Right lobe of liver (tissue), 6 donors: Measurements from ENCODE around the gene SYNJ2. TPM values are rescaled to one million over a fixed set of nuclear protein-coding genes. Genes with fewer than 3 reads are reported as not detected.
A peak's percentile ranks its signal among the peaks of the same experiment; 100 is the strongest.

Source experiments
- ATAC-seq, 4 donors: fragments of 200-7000 bp; cut with Tn5 transposase; one replicate each; pipeline ENCODE4 v1.9.1; 2020; ENCODE audit warnings: mild to moderate bottlenecking in 4 of 4, moderate library complexity in 4 of 4
- DNase-seq, 3 donors: peaks; one replicate each; pipeline ENCODE4 v3.0.0-alpha.2; 2020
- H3K27ac ChIP-seq, 3 donors: fragments of 200-600 bp; one replicate each; pipeline ENCODE4 v1.8.0; 2022
- H3K27me3 ChIP-seq, 2 donors: fragments of 200-600 bp; one replicate each; pipeline ENCODE4 v1.8.0; 2022
- H3K36me3 ChIP-seq, 4 donors: fragments of 200-600 bp; sonication (generic) in 1 of 4; one replicate each; pipeline versions ENCODE4 v1.5.1 to v1.8.0; 2017 to 2022; ENCODE audit warnings: control low read depth in 1 of 4
- H3K4me1 ChIP-seq, 4 donors: fragments of 200-600 bp; sonication (generic) in 1 of 4; one replicate each; pipeline versions ENCODE4 v1.5.1 to v1.8.0; 2017 to 2022; ENCODE audit warnings: control low read depth in 1 of 4
- H3K4me3 ChIP-seq, 3 donors: fragments of 200-600 bp; one replicate each; pipeline ENCODE4 v1.8.0; 2022
- H3K9me3 ChIP-seq, 4 donors: fragments of 200-600 bp; sonication (generic) in 1 of 4; one replicate each; pipeline versions ENCODE4 v1.5.1 to v1.8.0; 2017 to 2022; ENCODE audit warnings: control low read depth in 1 of 4
- CTCF ChIP-seq, 4 donors: fragments of 200-600 bp in 3 of 4; fragments of 450-650 bp in 1 of 4; IDR thresholded peaks; one replicate each; pipeline versions ENCODE4 v1.5.1 to v1.8.0; 2016 to 2022; ENCODE audit warnings: antibody characterized with exemption in 4 of 4, mild to moderate bottlenecking in 2 of 4
- POLR2A ChIP-seq: fragments of 450-650 bp; IDR thresholded peaks from one replicate; pipeline ENCODE4 v1.6.1; 2017; ENCODE audit warnings: antibody characterized with exemption, mild to moderate bottlenecking
- WGBS: methylation state at CpG from one replicate; pipeline ENCODE4 v1.1.6; 2018; ENCODE audit warnings: low coverage, low lambda C conversion rate; ENCODE audit not compliant: insufficient coverage; ENCODE audit errors: missing lambda C conversion rate; 5-methylcytosine and 5-hydroxymethylcytosine counted together
- intact Hi-C, 2 donors: fragments of 100-400 bp; cut with DNase I; formaldehyde crosslinking; loops; one replicate each; pipeline versions ENCODE4 v1.11.2 to v1.14.1; 2022
- total RNA-seq, 6 experiments: library from RNA; depleted of rRNA in 2 of 6; stranded (reverse); fragments of >200 nt in 2 of 6; fragmentation: NEBNext Ultra II Directional in 3 of 6; extraction: Animal tissue kit (Norgen Biotek cat#: 25700) in 3 of 6; gene quantifications; one replicate each; pipeline versions ENCODE4 v1.1.0 to v1.2.4, GENCODE V29; 2016 to 2023
- donor health status: DM: no; HTN: yes; CAD: no.
- donor health status: DM: no; HTN: no; CAD: no.
- donor health status: DM: no; HTN: no; CAD: no.
- donor health status: DM: no; HTN: yes; CAD: no.
- donor health status: DM: no; HTN: yes; CAD: no.

SYNJ2 gene
- total RNA-seq, 6 experiments from 2014 or later: 3.2 to 7.4 (median 4.2) TPM

- Histone ChIP-seq H3K27ac (peak overlapping the region in 2 of 3 donors; percentile 13 to 51), H3K36me3 (no peaks in the 10 kb centered on the region), H3K9me3 (no peaks in the 10 kb centered on the region), H3K4me3 (no peak overlapping the region), H3K27me3 (no peaks in the 10 kb centered on the region), H3K4me1 (peaks cover 0 to 18% (median 10%) of the 10 kb centered on the region in 4 donors)
- WGBS: 59% methylated on average over 3 of the region's 7 CpGs
- DNase-seq (peak in 1 of 3 donors; percentile 7), ATAC-seq (no peak)
- TF ChIP-seq CTCF (IDR thresholded peaks at IDR 0.05) (no peak), POLR2A (no peak)
- intact Hi-C loops: no loop called here
Observed at GRCh38 chr6:158011980-158012566, 30.4 kb downstream of the SYNJ2 start.

DNA sequence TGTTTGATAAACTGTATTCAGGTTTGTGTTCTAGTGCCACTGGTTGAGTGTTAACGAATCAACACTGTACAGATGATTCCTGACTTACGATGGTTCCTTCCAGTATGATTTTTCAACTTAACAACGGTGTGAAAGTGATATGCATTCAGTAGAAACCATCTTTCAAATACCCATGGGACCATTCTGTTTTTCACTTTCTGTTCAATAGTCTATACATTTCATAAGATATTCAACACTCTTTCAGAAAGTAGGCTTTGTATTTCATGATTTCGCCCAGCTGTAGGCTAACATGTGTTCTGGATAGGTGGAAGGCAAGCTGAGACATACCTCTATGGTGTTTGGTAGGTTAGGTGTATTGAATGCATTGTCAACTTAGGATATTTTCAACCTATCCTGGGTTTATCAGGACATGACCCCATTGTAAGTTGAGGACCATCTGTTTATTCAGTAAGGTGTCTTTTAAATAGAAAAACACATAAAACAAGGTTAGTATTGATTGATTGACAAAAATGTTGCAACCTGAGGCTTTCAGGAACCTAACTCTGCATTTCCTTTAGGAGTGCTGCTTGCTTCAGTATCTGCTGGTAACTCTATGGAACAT, 32.3 kb downstream of the SYNJ2 start:
- Histone ChIP-seq H3K36me3 (no peaks in the 10 kb centered on the region), H3K4me1 (peaks cover 0 to 15% (median 9%) of the 10 kb centered on the region in 4 donors), H3K9me3 (no peaks in the 10 kb centered on the region), H3K27ac (no peak overlapping the region), H3K27me3 (no peaks in the 10 kb centered on the region), H3K4me3 (no peak overlapping the region)
- intact Hi-C loops: no loop called here
- no peak for DNase-seq
- TF ChIP-seq CTCF (IDR thresholded peaks at IDR 0.05) (no peak), POLR2A (no peak)
- no peak for ATAC-seq
- 100% methylated on average over 3 of the region's 4 CpGs for WGBS

DNA sequence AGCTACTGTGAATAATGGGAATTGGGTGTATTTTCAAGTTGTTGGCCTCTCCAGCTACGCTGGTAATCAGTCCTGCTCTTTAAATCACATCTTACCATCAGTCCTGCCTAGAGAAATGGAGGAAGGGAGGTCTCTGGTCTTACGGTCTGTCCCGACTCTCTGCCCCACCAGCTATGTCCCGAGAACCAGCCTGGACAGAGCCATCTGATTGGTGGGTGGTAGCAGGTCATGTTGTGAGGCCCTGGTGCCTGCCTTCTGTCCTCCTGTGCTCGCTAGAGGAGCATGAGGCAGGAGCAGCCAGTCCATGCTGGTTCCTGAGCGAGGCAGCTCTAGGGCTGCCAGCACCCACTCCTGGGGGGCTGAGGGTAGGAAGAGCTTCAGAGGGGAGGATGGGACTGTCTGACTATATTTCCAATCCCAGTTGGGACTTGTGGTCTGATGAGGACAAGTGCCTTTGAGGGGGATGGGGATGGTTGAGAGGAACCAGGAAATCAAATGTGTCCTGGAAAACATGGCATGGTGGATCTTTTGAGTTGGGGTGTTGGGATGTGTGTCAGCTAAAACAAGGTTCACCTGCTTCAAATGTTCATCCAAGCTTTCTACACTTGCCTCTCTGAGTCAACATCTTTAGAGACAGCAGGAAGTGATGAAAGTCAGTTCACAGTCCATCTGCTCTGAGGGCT, 33.0 kb downstream of the SYNJ2 start:
- Histone ChIP-seq H3K4me1 (peaks cover 0 to 8% (median 4%) of the 10 kb centered on the region in 4 donors), H3K4me3 (no peak overlapping the region), H3K9me3 (no peaks in the 10 kb centered on the region), H3K27ac (no peak overlapping the region), H3K27me3 (no peaks in the 10 kb centered on the region), H3K36me3 (no peaks in the 10 kb centered on the region)
- WGBS: 83% methylated on average over 1 of the region's 6 CpGs
- DNase-seq (peak in 1 of 3 donors; percentile 6), ATAC-seq (peak in 2 of 4 donors; percentile 20 to 36)
- intact Hi-C loops: no loop called here
- TF ChIP-seq POLR2A (no peak), CTCF (IDR thresholded peaks at IDR 0.05) (no peak)

- no peaks in the 10 kb centered on the region for H3K9me3 ChIP-seq
- H3K27me3 ChIP-seq: no peaks in the 10 kb centered on the region
- WGBS: 79% methylated on average over 2 of the region's 2 CpGs
- ATAC-seq: no peak
- no peak for DNase-seq
- peaks cover 0 to 7% (median 2%) of the 10 kb centered on the region in 4 donors for H3K4me1 ChIP-seq
- no peak for TF ChIP-seq CTCF (IDR thresholded peaks at IDR 0.05)
- TF ChIP-seq POLR2A: no peak
- H3K27ac ChIP-seq: no peak overlapping the region
- H3K36me3 ChIP-seq: no peaks in the 10 kb centered on the region
- no peak overlapping the region for H3K4me3 ChIP-seq
- intact Hi-C loops: no loop called here
Observed at GRCh38 chr6:158015188-158015506, 33.5 kb downstream of the SYNJ2 start.
